Stimulated activated memory B cell treated with anti-CD40 and anti-IgM and Interleukin-4, amounts not matched to agents 10 μg/mL and 1 μg/mL and 100 μg/mL, for 72 hours (primary cell): Measurements from ENCODE around the gene TMEM217.

Experiments used
- ATAC-seq: fragments of 150-1000 bp; cut with Tn5 transposase; 2 replicates; pipeline ENCODE4 v1.10.0; 2021
- H3K27ac Mint-ChIP-seq: one replicate; pipeline ENCODE4 v1.8.0; 2022; ENCODE audit warnings: mild to moderate bottlenecking, mixed read lengths
- H3K27me3 Mint-ChIP-seq: one replicate; pipeline ENCODE4 v1.8.0; 2022; ENCODE audit warnings: mixed read lengths
- H3K36me3 Mint-ChIP-seq: one replicate; pipeline ENCODE4 v1.8.0; 2022; ENCODE audit warnings: mixed read lengths
- H3K4me1 Mint-ChIP-seq: one replicate; pipeline ENCODE4 v1.8.0; 2022; ENCODE audit warnings: mixed read lengths
- H3K4me3 Mint-ChIP-seq: one replicate; pipeline ENCODE4 v1.8.0; 2022; ENCODE audit warnings: mild to moderate bottlenecking, moderate library complexity, mixed read lengths
- H3K9me3 Mint-ChIP-seq: one replicate; pipeline ENCODE4 v1.8.0; 2022; ENCODE audit warnings: mixed read lengths

TMEM217 gene

DNA sequence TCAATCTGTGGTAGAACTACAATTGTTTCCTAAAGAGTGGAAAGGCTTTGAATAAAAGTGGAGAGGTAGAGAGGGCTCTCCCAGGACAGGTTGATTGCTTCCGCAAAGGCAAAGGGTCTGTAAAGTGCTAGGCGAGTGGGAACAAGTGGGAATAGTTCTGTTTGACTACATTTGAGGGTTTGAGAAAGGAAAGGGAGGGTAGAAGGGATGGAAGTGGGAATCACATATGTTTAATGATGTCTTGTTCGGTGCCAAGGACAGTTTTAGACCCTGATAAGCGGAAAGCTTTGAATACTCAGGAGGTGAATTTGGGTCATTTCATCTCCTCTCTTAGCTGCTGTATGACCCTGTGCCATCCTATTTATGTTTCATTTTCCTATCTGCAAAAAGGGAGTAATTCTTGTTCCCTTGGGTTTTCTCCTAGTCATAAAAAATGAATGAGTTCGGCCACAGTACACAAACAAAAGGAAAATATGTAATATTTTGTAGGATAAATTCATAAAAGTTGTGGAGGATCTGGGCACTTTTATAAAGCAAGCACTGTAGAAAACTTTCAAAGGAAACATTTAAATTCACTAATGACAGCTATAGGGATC lies 89.7 kb downstream of the TMEM217 start:
- ATAC-seq = no peak
- Mint-ChIP-seq H3K27me3 (no peaks in the 10 kb centered on the region), H3K36me3 (peaks cover 16% of the 10 kb centered on the region), H3K27ac (no peak overlapping the region), H3K4me1 (peaks cover 40% of the 10 kb centered on the region), H3K4me3 (no peak overlapping the region), H3K9me3 (no peaks in the 10 kb centered on the region)

DNA sequence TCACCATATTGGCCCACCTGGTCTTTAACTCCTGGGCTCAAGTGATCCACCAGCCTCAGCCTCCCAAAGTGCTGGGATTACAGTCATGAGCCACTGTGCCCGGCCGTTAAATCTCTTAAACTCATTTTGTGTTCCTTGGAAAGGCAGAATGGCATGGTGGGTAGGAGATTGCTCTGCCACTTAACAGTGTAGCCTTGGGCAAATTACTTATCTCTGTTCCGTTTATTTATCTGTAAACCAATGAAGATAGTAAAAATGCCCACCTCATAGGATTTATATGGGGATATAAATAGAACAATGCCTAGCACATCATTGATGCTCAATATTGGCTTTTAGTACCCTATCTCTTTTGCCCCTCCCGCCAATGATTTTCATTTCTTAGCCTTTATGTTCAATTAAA lies 95.2 kb downstream of the TMEM217 start:
- H3K4me1 Mint-ChIP-seq = peaks cover 20% of the 10 kb centered on the region
- H3K27me3 Mint-ChIP-seq = no peaks in the 10 kb centered on the region
- no peak for ATAC-seq
- H3K27ac Mint-ChIP-seq = peak overlapping the region; percentile 85
- no peaks in the 10 kb centered on the region for H3K36me3 Mint-ChIP-seq
- peaks cover 2% of the 10 kb centered on the region for H3K9me3 Mint-ChIP-seq
- no peak overlapping the region for H3K4me3 Mint-ChIP-seq
